Testis (tissue), 2 donors: ENCODE measurements around the gene LRRC17.

Experiments
- POLR2A ChIP-seq: fragments of 450-650 bp; IDR thresholded peaks from one replicate; pipeline ENCODE4 v1.6.1; 2017; ENCODE audit warnings: antibody characterized with exemption, mild to moderate bottlenecking, moderate library complexity
- TF ChIP-seq, protein P1 (sequence below), 3 experiments: fragments of 450-650 bp in 2 of 3; fragments of 200-600 bp in 1 of 3; sonication (generic) in 1 of 3; IDR thresholded peaks; one replicate each; pipeline ENCODE4 v1.5.1; 2016 to 2019; ENCODE audit warnings: antibody characterized with exemption in 3 of 3, mild to moderate bottlenecking in 2 of 3, moderate library complexity in 1 of 3

DNA sequence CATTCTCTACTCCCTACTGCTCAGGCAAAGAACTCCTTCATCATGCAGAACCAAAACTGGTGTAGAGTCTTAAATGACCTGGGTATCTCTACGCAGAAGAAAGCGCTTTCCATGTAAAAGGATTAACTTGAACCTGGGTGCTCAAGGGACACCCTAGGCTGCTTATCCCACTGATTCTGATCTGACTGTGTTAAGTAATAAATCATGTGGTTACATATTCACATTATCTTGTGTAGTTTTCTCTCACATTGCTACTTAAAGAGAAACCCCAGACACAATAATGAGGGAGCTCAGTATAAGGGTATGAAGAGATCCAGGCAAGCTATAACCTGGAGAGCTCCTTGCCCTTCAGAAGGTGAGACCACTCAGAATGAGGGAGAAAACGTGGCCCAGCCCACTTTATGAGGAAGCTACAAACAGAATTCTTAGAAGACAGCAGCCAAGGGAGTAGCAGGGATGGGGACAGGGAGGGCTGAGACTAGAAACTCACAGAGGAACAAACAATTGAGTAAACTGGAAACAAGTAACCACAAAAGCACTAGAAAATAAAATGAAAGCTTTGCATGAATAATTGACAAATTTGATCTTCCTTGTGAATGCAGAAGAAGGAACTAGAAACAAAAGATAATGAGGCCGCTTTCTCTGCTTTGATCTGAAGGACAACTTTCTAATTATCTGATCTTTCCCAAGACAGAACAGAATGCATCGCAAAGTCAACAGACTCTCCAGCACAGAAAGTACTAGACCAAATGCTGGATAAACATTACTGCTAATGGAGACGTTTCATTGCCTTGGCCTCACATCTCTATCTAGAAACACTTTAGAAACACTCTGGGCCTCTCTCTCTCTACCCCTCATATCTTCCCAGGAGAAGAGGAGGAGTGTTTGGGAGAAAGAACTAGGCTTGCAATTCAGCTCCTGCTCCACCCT, 76.1 kb downstream of the LRRC17 start:
- TF ChIP-seq, protein P1, sequence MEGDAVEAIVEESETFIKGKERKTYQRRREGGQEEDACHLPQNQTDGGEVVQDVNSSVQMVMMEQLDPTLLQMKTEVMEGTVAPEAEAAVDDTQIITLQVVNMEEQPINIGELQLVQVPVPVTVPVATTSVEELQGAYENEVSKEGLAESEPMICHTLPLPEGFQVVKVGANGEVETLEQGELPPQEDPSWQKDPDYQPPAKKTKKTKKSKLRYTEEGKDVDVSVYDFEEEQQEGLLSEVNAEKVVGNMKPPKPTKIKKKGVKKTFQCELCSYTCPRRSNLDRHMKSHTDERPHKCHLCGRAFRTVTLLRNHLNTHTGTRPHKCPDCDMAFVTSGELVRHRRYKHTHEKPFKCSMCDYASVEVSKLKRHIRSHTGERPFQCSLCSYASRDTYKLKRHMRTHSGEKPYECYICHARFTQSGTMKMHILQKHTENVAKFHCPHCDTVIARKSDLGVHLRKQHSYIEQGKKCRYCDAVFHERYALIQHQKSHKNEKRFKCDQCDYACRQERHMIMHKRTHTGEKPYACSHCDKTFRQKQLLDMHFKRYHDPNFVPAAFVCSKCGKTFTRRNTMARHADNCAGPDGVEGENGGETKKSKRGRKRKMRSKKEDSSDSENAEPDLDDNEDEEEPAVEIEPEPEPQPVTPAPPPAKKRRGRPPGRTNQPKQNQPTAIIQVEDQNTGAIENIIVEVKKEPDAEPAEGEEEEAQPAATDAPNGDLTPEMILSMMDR (IDR thresholded peaks at IDR 0.05) = no peak
- TF ChIP-seq POLR2A = no peak
